CD14-positive monocyte (primary cell): ENCODE results near the gene YAF2. TPM values are rescaled to one million over a fixed set of nuclear protein-coding genes. Genes with fewer than 3 reads are reported as not detected.
A peak's percentile ranks its signal among the peaks of the same experiment; 100 is the strongest.

ENCODE experiments used
- DNase-seq, 3 donors: peaks; one replicate each; pipeline ENCODE4 v3.0.0-alpha.2; 2011 to 2022
- H2AFZ ChIP-seq: 2 replicates; pipeline ENCODE4 v1.6.0; 2012; ENCODE audit warnings: mild to moderate bottlenecking, low read depth, low read length, inconsistent platforms; ENCODE audit not compliant: insufficient read depth, poor library complexity, severe bottlenecking
- H3K27ac ChIP-seq, 2 donors: 1 replicate in 1 of 2; 2 replicates in 1 of 2; pipeline ENCODE4 v1.5.1; 2012 to 2013; ENCODE audit warnings: low read length in 2 of 2, control low read depth in 1 of 2, inconsistent platforms in 1 of 2, low read depth in 1 of 2, mild to moderate bottlenecking in 1 of 2
- H3K27me3 ChIP-seq, 2 donors: one replicate each; pipeline versions ENCODE4 v1.6.0 to v1.6.1; 2011 to 2013; ENCODE audit warnings: low read length in 2 of 2; ENCODE audit not compliant: control insufficient read depth in 2 of 2, insufficient read depth in 2 of 2
- H3K36me3 ChIP-seq, 2 donors: replicated peaks in 1 of 2; 1 replicate in 1 of 2; 2 replicates in 1 of 2; pipeline versions ENCODE4 v1.5.1 to v1.6.1; 2012 to 2013; ENCODE audit warnings: low read length in 2 of 2, control low read depth in 1 of 2, inconsistent platforms in 1 of 2, mild to moderate bottlenecking in 1 of 2; ENCODE audit not compliant: insufficient read depth in 2 of 2, control insufficient read depth in 1 of 2
- H3K4me1 ChIP-seq, 2 donors: 1 replicate in 1 of 2; 2 replicates in 1 of 2; pipeline versions ENCODE4 v1.5.1 to v1.6.1; 2012 to 2013; ENCODE audit warnings: low read length in 2 of 2, control low read depth in 1 of 2, inconsistent platforms in 1 of 2, mild to moderate bottlenecking in 1 of 2, moderate library complexity in 1 of 2; ENCODE audit not compliant: insufficient read depth in 2 of 2, control insufficient read depth in 1 of 2
- H3K4me2 ChIP-seq: replicated peaks from 2 replicates; pipeline ENCODE3; 2012; ENCODE audit warnings: low read length, moderate library complexity, mild to moderate bottlenecking; ENCODE audit not compliant: poor library complexity, severe bottlenecking; ENCODE audit errors: extremely low read depth
- H3K4me3 ChIP-seq, 3 experiments: fragments of 200-600 bp in 1 of 3; sonication (generic) in 1 of 3; replicated peaks in 1 of 3; 1 replicate in 2 of 3; 2 replicates in 1 of 3; pipeline ENCODE4 v1.5.1; 2011 to 2013; ENCODE audit warnings: low read length in 3 of 3, mild to moderate bottlenecking in 3 of 3, control low read depth in 2 of 3, low read depth in 2 of 3, inconsistent platforms in 1 of 3, moderate library complexity in 1 of 3
- H3K79me2 ChIP-seq: 2 replicates; pipeline ENCODE4 v1.6.0; 2012; ENCODE audit warnings: mild to moderate bottlenecking, control low read depth, inconsistent platforms, low read length, moderate library complexity; ENCODE audit not compliant: insufficient read depth
- H3K9ac ChIP-seq: 2 replicates; pipeline ENCODE4 v1.6.0; 2017; ENCODE audit warnings: low read length, mild to moderate bottlenecking; ENCODE audit not compliant: insufficient read depth, poor library complexity, severe bottlenecking
- H3K9me3 ChIP-seq, 2 donors: replicated peaks in 1 of 2; 1 replicate in 1 of 2; 2 replicates in 1 of 2; pipeline versions ENCODE4 v1.5.1 to v1.6.1; 2012 to 2013; ENCODE audit warnings: low read length in 2 of 2, control low read depth in 1 of 2; ENCODE audit not compliant: control insufficient read depth in 1 of 2, insufficient read depth in 1 of 2
- H4K20me1 ChIP-seq: 2 replicates; pipeline ENCODE4 v1.6.0; 2012; ENCODE audit warnings: mild to moderate bottlenecking, low read length, control low read depth, moderate library complexity; ENCODE audit not compliant: insufficient read depth
- H3K27ac Mint-ChIP-seq, 7 donors: one replicate each; pipeline ENCODE4 v1.8.0; 2020; ENCODE audit warnings: mild to moderate bottlenecking in 7 of 7, mixed read lengths in 7 of 7, moderate library complexity in 6 of 7, inconsistent platforms in 2 of 7
- H3K27me3 Mint-ChIP-seq, 3 donors: one replicate each; pipeline ENCODE4 v1.8.0; 2021 to 2022; ENCODE audit warnings: low read depth in 3 of 3, mild to moderate bottlenecking in 3 of 3, mixed read lengths in 3 of 3, moderate library complexity in 3 of 3, inconsistent platforms in 1 of 3
- H3K36me3 Mint-ChIP-seq, 2 donors: one replicate each; pipeline ENCODE4 v1.8.0; 2020; ENCODE audit warnings: mixed read lengths in 2 of 2, inconsistent platforms in 1 of 2, mild to moderate bottlenecking in 1 of 2
- H3K4me1 Mint-ChIP-seq: one replicate; pipeline ENCODE4 v1.8.0; 2020; ENCODE audit warnings: mild to moderate bottlenecking, mixed read lengths
- H3K4me3 Mint-ChIP-seq, 2 donors: one replicate each; pipeline ENCODE4 v1.8.0; 2020; ENCODE audit warnings: mild to moderate bottlenecking in 2 of 2, mixed read lengths in 2 of 2, moderate library complexity in 1 of 2
- H3K9me3 Mint-ChIP-seq, 7 donors: one replicate each; pipeline ENCODE4 v1.8.0; 2020 to 2022; ENCODE audit warnings: mixed read lengths in 7 of 7, mild to moderate bottlenecking in 6 of 7, moderate library complexity in 6 of 7, inconsistent platforms in 2 of 7
- WGBS: methylation state at CpG from one replicate; pipeline ENCODE4 v1.1.5; 2013; ENCODE audit warnings: missing lambda C conversion rate; ENCODE audit not compliant: insufficient coverage; 5-methylcytosine and 5-hydroxymethylcytosine counted together
- intact Hi-C, 2 donors: fragments of 100-400 bp; cut with micrococcal nuclease; formaldehyde crosslinking; loops; one replicate each; pipeline versions ENCODE4 v1.15.0 to v1.15.1; 2023
- polyA plus RNA-seq, 3 donors: library from polyadenylated mRNA; depleted of rRNA in 1 of 3; unstranded in 2 of 3; stranded (reverse) in 1 of 3; fragments of 300-500 nt in 2 of 3; fragments of >200 nt in 1 of 3; fragmentation: Illumina TruSeq in 2 of 3; gene quantifications; 1 replicate in 2 of 3; 2 replicates in 1 of 3; pipeline ENCODE4 v1.2.3, GENCODE V29; 2012 to 2021
- TF ChIP-seq, protein P1 (sequence below): fragments of 200-600 bp; IDR thresholded peaks from one replicate; pipeline ENCODE4 v1.8.0; 2022; ENCODE audit warnings: antibody characterized with exemption, mild to moderate bottlenecking

YAF2 gene
- polyA plus RNA-seq, 3 donors = 6.2 to 11.0 (median 8.5) TPM

- Mint-ChIP-seq H3K27me3 (peaks cover 0 to 4% (median 2%) of the 10 kb centered on the region in 3 donors), H3K9me3 (no peaks in the 10 kb centered on the region), H3K36me3 (peaks cover 17 to 25% of the 10 kb centered on the region in 2 donors), H3K4me1 (peaks cover 31% of the 10 kb centered on the region), H3K27ac (peak overlapping the region in 1 of 7 donors; percentile 15), H3K4me3 (peak overlapping the region in 1 of 2 donors; percentile 2)
- Histone ChIP-seq H3K9me3 (no peaks in the 10 kb centered on the region), H3K27ac (no peak overlapping the region), H3K4me1 (peaks cover 10 to 24% of the 10 kb centered on the region in 2 donors), H4K20me1 (peaks cover 40% of the 10 kb centered on the region), H3K36me3 (peaks cover 21 to 23% of the 10 kb centered on the region in 2 donors), H3K4me3 (no peak overlapping the region), H2AFZ (no peak overlapping the region), H3K9ac (no peak overlapping the region), H3K79me2 (peaks cover 64% of the 10 kb centered on the region), H3K27me3 (no peaks in the 10 kb centered on the region), H3K4me2 (no peak overlapping the region)
- DNase-seq = no peak
- intact Hi-C loops = loop anchor here (5.0 to 10.0 kb wide), 2 partner anchors 91 kb away; partner anchors contain the start of genes PPHLN1 (in 2 of the 2), ZCRB1 (in 2 of the 2) and GXYLT1 (in 1 of the 2)
- 100% methylated on average over 1 of the region's 4 CpGs for WGBS
- TF ChIP-seq, protein P1, sequence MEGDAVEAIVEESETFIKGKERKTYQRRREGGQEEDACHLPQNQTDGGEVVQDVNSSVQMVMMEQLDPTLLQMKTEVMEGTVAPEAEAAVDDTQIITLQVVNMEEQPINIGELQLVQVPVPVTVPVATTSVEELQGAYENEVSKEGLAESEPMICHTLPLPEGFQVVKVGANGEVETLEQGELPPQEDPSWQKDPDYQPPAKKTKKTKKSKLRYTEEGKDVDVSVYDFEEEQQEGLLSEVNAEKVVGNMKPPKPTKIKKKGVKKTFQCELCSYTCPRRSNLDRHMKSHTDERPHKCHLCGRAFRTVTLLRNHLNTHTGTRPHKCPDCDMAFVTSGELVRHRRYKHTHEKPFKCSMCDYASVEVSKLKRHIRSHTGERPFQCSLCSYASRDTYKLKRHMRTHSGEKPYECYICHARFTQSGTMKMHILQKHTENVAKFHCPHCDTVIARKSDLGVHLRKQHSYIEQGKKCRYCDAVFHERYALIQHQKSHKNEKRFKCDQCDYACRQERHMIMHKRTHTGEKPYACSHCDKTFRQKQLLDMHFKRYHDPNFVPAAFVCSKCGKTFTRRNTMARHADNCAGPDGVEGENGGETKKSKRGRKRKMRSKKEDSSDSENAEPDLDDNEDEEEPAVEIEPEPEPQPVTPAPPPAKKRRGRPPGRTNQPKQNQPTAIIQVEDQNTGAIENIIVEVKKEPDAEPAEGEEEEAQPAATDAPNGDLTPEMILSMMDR = no peak
Observed at GRCh38 chr12:42236017-42236416, 2.0 kb downstream of the YAF2 start.

GRCh38 chr12:42235426-42235825, 2.6 kb downstream of the YAF2 start:
- Mint-ChIP-seq H3K27me3 (peaks cover 0 to 4% (median 2%) of the 10 kb centered on the region in 3 donors), H3K9me3 (no peaks in the 10 kb centered on the region), H3K4me1 (peaks cover 31% of the 10 kb centered on the region), H3K4me3 (no peak overlapping the region), H3K27ac (peak overlapping the region in 1 of 7 donors; percentile 33), H3K36me3 (peaks cover 20 to 28% of the 10 kb centered on the region in 2 donors)
- Histone ChIP-seq H2AFZ (no peak overlapping the region), H3K4me2 (no peak overlapping the region), H3K9ac (no peak overlapping the region), H3K36me3 (peaks cover 21 to 27% of the 10 kb centered on the region in 2 donors), H3K79me2 (peaks cover 70% of the 10 kb centered on the region), H4K20me1 (peaks cover 45% of the 10 kb centered on the region), H3K27me3 (no peaks in the 10 kb centered on the region), H3K4me1 (peaks cover 10 to 24% of the 10 kb centered on the region in 2 donors), H3K27ac (no peak overlapping the region), H3K4me3 (no peak overlapping the region), H3K9me3 (no peaks in the 10 kb centered on the region)
- TF ChIP-seq, protein P1 = no peak
- DNase-seq = no peak
- intact Hi-C loops = loop anchor here (5.0 to 10.0 kb wide), 2 partner anchors 91 to 92 kb away; partner anchors contain the start of genes PPHLN1 (in 2 of the 2), ZCRB1 (in 2 of the 2) and GXYLT1 (in 1 of the 2)
- WGBS = 0% methylated on average over 1 of the region's 1 CpG
